Measurements from ENCODE around the gene THOC5. TPM values are rescaled to one million over a fixed set of nuclear protein-coding genes. Genes with fewer than 3 reads are reported as not detected.
"Not testable (repeated sequence)": the region's sequence is repeated elsewhere in the genome, so short reads cannot be mapped to it uniquely, and the experiment has no call there.

Gene THOC5
- total and polyA plus RNA-seq, 2 of the 4 experiments (the other 2 are of a cell fraction) = 68.4 to 73.7 TPM

DNA sequence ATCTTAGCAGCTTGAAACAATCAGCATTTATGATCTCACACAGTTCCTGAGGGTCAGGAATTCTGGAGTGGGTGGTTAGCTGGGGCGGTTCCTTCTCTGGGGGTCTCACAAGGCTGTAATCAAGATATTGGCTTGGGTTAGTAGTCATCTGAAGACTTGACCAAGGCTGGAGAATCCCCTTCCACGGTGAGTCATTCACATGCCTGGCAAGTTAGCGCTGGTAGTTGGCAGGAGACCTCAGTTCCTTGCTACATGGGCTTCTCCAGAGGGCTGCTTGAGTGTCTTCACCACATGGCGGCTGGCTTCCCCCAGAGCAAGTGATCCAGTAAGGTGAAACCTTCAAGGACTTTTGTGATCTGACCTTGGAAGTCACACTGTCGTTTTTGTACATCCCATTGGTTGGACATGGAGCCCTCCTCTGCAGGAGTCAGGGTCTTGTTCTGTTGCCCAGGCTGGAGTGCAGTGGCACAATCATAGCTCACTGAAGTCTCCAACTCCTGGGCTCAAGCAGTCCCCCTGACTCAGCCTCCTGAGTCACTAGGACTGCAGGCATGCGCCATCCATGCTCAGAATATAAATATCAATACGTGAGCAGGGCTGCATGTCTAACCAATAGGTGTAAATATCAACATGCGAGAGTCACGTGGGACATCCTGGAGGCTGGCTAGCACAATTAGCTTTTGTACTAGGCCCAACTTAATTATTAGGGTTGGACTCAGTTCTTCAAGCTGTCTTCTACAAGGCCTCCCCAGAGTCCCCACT, 34.6 kb upstream of the THOC5 start (continued):
- no peak for TF ChIP-seq RFX5 (IDR thresholded peaks at IDR 0.05; ENCODE audit: low read depth, low read length)

DNA sequence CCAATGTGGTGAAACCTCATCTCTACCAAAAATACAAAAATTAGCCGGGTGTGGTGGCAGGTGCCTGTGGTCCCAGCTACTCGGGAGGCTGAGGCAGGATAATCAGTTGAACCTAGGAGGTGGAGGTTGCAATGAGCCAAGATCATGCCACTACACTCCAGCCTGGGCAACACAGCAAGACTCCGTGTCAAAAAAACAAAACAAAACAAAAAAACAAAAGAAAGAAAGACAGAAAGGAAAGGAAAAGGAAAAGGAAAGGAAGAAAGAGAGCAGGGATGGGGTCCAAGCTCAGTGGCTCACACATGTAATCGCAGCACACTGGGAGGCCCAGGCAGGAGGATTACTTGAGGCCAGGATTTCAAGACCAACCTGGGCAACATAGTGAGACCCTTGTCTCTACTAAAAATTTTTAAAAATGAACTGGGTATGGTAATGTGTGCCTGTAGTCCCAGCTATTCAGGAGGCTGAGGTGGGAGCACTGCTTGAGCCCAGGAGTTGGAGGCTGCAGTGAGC, 32.7 kb upstream of the THOC5 start:
- H3K27ac ChIP-seq (ENCODE audit: insufficient read depth, low read length); H2BK20ac ChIP-seq (ENCODE audit: low read depth, low read length); H2BK120ac ChIP-seq (ENCODE audit: low read depth, low read length); H2AFZ ChIP-seq (replicated peaks; ENCODE audit: low read length, poor library complexity); H3K9ac ChIP-seq (ENCODE audit: low read depth, low read length); H4K91ac ChIP-seq (ENCODE audit: insufficient read depth, low read depth, low read length); H4K8ac ChIP-seq (ENCODE audit: low read depth in 2 of 2, low read length in 2 of 2); in situ Hi-C loops (cut with MboI; ENCODE audit: low sequenced_read_pairs); H3K4ac ChIP-seq (ENCODE audit: low read depth, low read length); DNase-seq; H3K4me2 ChIP-seq (ENCODE audit: low read depth, low read length); H3K56ac ChIP-seq (ENCODE audit: extremely low read depth, insufficient read depth, low read length); H3K9me3 ChIP-seq (ENCODE audit: control insufficient read depth, insufficient read depth, low read length); H4K20me1 ChIP-seq (ENCODE audit: insufficient read depth, low read length); H3K4me1 ChIP-seq (ENCODE audit: control insufficient read depth, insufficient read depth, low read length); H3K4me3 ChIP-seq (ENCODE audit: insufficient read depth, low read depth, low read length); dilution Hi-C loops (cut with HindIII; ENCODE audit: low sequenced_read_pairs, unreplicated experiment); H3K79me1 ChIP-seq (ENCODE audit: low read depth in 1 of 2, low read length in 2 of 2); H3K23ac ChIP-seq (ENCODE audit: low read depth, low read length); H3K36me3 ChIP-seq (ENCODE audit: control insufficient read depth, insufficient read depth, low read length); H3K18ac ChIP-seq (ENCODE audit: low read depth, low read length); H3K14ac ChIP-seq (replicated peaks; ENCODE audit: low read depth, low read length); H2BK5ac ChIP-seq (ENCODE audit: low read depth, low read length, poor library complexity, severe bottlenecking); POLR2A ChIA-PET (ENCODE audit: unreplicated experiment); H3K27me3 ChIP-seq (ENCODE audit: control insufficient read depth, insufficient read depth, low read length); intact Hi-C loops (cut with micrococcal nuclease); H2AK9ac ChIP-seq (replicated peaks; ENCODE audit: low read depth, low read length, poor library complexity); ATAC-seq (ENCODE audit: low read depth); H4K5ac ChIP-seq (ENCODE audit: low read depth, low read length); H2AK5ac ChIP-seq (ENCODE audit: low read depth, low read length); H2BK15ac ChIP-seq (ENCODE audit: low read depth, low read length); BruUV-seq (replicated peaks): not testable (repeated sequence)
- WGBS, 2 experiments (ENCODE audit: extremely low coverage in 2 of 2, insufficient read length in 1 of 2) = no CpG with 5 or more reads among the region's 4 CpGs
- CTCF ChIA-PET = interaction anchor here (0.7 kb wide), 1 partner anchor 190 kb away, joined by 5 read pairs; no protein-coding TSS in a partner anchor
- peaks cover 13% of the 10 kb centered on the region for H3K9me1 ChIP-seq (ENCODE audit: insufficient read depth, low read length)
